SH-SY5Y (cell line): ENCODE data around the gene TMED7.

Experiments used
- GATA2 ChIP-seq: IDR thresholded peaks from 2 replicates; pipeline ENCODE4 v1.6.1; 2011; ENCODE audit warnings: mild to moderate bottlenecking, low read depth, low read length
- GATA3 ChIP-seq: IDR thresholded peaks from 2 replicates; pipeline ENCODE4 v1.6.1; 2011; ENCODE audit warnings: low read depth, mild to moderate bottlenecking, low read length, moderate library complexity

DNA sequence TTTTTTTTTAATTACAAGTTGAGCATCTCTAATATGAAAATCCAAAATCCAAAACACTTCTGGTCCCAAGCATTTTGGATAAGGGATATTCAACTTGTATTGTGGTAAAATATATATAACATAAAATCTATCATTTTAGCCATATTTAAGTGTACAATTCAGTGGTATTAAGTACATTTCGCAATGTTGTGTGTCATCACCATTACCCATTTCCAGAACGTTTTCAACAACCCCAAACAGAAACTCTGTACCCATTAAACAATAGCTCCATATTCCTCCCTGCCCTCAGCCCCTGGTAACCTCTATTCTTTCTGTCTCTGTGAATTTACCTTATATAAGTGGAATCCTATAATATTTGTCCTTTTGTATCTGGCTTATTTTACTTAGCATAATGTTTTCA lies 48.5 kb downstream of the TMED7 start:
- TF ChIP-seq GATA2 (no peak), GATA3 (no peak)
